Daoy (cell line): ENCODE data around the gene RAB26. TPM values are rescaled to one million over a fixed set of nuclear protein-coding genes. Genes with fewer than 3 reads are reported as not detected.
"Not testable (repeated sequence)": the region's sequence is repeated elsewhere in the genome, so short reads cannot be mapped to it uniquely, and the experiment has no call there.

Source experiments
- DNase-seq: peaks from one replicate; pipeline ENCODE4 v3.0.0-alpha.2; 2015; ENCODE audit warnings: low read depth
- total RNA-seq: library from RNA; depleted of rRNA; stranded (reverse); fragments of >200 nt; shearing (Covaris generic); gene quantifications from 2 replicates; pipeline ENCODE4 v1.2.3, GENCODE V29; 2014

RAB26 gene
- total RNA-seq, 1 experiment from 2014 or later: 0.11 TPM

DNA sequence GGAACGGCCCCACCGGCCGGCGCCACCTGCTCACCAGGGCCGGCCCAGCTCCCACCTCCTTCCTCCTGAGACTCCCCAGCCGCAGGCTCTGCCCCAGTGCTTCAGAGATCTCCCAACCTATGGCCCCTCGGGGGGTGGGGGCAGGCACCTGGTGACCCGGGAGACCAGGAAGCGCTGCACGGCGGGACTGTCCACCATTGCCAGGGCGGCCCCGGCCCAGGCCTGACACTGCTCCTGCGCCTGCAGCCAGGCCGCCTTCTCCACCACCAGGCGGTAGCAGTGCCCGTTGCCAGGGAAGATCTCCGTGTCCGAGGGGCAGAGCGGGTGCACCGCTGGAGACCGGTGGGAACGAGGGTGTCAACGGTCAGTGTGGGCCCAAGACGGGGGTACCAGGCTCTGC is 31.1 kb upstream of the RAB26 start:
- not testable (repeated sequence) for DNase-seq

DNA sequence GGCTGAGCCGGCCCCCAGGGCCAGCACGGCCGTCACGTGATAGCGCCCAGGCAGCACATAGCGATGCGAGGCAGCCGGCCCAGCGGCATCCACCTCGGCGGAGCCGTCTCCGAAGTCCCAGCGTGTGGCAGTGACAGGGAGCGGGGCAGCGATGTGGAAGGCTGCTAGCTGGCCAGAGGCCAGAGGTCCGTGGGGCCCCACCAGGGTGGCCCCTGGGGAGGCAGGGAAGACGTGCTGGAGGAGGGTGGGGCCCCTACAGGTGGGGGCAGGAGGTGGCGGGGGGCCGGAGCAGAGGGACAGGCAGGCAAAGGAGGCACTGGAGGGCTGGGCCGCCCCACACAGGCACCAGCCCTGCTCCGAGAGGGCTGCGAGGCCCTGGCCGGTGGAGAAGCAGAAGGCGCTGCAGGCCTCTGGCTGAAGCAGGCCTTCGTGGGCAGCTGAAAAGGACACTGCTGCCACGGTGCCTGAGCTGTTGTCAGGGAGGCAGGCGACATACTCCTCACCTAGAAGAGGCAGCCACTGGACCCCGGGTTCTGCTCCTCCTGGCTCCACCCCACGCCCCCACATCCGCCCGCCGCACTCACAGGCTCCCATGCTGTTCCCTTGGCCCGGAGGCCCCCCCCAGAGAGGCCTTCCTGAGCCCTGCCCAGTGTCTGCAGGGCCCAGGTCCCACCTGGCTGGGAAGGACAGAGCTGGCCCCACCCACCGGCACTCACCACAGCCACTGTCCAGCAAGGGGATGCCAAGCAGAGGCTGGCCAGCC is 30.3 kb upstream of the RAB26 start:
- DNase-seq: not testable (repeated sequence)

DNA sequence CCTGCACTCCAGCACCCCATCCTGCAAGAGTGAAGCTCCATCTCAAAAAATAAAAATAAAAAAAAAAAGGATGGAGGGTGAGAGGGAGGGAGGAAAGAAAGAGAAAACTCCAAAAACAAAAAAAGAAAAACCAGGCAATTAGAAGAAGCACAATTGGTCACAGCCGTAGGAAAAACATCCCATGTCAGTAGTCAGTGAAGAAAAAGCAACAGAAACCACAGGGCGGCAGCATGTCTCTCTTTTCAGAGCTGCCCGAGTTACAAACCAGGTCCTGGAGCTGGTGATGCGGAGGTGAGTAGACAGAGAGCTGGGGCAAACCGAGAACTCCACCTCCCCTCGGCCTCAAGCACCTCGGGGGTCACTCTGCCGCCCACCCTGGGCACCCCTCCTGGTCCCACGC is 27.1 kb upstream of the RAB26 start:
- DNase-seq: peak; percentile 72

DNA sequence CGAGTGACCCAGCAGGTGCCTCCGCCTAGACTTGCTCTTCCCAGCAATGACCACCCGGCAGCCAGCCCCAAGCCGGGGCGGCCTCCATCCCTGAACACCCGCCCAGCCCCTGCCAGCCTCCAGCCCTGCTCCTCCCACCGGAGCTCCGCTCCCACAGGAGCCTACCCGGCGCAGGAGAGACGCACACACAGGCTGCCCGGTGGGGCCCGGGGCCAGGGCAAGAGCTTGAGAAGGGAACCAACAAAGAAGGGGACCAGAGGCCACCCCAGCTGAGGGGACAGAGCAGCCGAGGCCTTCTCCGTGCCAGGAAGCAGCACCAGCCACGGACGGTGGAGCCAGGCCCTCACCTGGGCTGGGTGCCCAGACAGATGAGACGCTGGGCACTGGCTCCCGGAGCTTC is 26.6 kb upstream of the RAB26 start:
- DNase-seq: no peak

DNA sequence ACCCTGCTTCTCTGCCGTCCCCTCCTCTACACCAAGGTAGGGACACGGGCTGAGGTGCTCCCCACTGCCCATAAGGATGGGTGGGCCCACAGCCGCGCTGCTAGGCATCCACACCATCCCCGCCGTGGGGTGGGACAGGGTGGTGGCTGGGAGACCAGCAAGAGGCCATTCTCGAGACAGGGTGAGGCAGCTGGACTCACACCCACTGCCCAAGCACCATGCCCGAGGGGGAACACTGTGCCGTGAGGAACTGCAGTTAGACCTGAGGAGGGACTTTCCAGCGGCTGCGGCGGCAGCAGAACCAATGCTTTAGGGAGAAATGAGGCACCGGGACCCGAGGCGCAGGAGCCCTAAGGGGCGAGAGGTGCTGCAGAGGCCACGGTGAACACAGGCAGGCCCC is 26.0 kb upstream of the RAB26 start:
- DNase-seq: no peak

DNA sequence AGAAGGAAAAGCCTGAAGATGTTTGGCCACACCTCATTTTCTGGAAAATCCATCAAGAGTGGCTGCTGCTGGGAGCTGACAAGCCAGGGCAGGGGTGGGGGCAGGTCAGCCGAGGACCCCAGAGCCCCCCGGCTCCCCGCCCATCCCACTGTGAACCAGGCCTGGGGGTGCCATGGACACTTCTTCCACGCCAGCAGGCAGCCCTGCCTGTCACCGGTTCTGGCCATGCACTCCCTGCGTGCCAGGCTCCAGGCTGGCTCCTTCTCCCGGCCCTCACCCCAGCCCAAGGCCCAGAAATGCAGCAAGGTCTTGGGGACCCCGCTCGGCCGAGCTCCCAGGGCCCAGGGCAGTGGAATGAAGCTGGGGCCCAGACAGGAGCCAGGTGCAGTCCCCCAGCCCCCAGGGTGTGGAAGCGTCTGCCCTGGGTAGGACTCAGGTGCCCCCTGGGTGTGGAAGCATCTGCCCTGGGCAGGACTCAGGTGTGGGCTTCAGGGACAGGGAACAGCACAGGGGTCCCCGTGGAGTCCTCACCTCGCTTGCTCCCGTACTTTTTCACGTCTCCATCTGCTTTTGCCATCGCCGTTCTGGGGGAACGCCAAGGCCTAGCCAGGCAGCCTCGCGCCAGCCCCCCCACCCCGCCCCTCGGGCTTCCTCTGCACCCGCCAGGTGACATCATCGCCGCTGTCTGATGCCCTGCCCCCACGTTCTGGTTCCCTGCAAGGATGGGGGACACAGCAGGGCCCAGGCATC is 25.3 kb upstream of the RAB26 start:
- DNase-seq: not testable (repeated sequence)

DNA sequence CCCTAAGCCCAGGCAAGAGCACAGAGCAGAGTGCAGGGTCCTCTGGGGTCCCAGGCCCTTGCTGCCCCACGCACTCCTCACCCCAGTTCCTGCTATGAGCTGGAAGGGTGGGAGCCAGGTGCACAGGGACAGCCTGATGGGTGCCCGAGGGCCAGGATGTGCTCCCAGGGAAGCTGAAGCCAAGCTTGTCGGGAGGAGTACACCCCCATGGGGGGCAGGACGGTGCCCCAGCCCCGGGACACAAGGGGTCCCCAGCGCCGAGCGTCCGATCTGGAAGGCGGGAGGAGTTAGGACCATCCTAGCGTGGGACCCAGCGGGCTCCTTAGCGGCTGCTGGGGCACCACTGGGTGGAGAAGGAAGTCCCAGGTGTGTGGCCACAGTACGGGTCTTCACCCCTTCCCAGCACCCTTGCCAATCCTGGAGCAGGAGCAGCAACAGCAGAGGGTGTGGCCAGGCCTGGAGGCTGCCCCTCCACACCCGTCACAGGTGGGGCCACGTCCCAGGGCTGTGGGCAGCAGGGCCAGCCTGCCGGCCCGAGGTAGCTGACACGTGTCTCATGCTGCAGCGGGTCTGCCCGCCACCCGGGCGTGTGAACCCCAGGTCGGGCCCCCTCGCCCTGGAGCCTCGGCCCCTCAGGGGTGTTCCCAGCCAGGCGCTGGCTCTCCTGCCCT is 24.6 kb upstream of the RAB26 start:
- not testable (repeated sequence) for DNase-seq

DNA sequence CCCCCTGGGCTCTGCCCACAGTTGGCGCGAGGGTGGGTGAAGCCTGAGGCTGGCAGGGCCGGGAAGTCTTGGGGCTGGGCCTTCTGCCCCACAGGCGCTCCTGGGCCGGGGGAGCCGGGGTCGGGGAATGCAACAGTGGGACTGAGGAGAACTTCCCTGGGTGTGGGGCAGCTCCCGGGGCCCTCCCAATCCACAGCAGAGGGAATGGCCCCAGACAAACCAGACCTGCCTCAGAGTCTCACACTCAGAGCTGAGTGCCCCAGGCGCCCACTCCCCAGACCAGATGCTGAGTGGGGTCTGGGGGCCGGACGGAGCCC is 24.1 kb upstream of the RAB26 start:
- DNase-seq: not testable (repeated sequence)

DNA sequence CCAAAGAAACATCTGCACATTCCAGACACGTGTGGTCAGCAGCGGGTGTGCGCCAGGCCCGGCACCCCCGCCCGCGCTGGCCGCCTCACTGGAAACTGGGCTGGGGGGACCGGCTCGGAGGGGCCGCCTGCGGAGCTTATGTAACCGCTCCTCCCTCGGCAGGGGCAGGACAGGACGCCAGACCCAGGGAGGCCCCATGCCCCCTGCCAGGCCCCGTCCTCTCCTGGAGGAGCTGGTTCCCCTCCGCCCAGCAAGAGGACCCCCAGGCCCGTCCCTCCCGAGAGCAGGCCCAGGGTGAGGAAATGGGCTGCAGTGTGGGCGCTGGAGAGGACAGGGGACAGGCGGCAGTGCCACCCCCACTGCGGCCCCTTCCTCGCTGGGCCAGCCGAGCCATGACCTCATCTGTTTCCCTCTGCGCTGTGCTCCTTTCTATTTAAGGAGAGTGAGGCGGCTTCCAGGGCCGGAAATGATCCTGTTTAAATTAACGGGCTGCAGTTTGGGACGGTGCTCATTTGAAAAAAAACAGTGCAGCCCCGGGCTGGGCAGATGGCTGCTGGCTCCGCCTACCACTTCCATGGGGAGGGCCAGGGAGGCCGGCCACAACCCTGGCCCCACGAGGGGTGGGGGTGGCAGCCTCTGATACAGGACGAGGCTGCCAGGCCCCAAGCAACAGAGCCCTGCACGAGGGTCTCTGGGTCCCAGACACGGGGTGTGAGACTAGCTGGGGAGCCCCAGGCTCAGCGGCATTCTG is 23.6 kb upstream of the RAB26 start:
- DNase-seq: peak; percentile 80

DNA sequence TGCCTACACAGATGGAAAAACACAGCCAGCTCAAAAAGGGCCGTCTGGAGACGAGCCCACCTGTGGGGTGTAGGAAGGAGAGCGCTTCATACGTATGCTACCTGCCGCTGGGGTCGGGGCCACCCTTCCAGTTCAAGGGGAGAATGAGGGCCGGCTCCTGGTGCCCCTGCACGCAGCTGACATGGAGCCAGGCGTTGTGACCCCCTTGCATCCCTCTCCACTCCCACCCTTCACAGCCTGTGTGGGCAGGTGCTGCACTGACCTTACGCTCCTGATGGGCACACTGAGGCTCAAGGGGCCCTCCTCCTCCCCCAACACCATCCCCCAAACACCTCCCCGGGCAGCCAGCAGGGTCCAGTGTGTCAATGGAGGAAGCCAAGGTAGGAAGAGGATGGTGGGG is 22.8 kb upstream of the RAB26 start:
- not testable (repeated sequence) for DNase-seq

DNA sequence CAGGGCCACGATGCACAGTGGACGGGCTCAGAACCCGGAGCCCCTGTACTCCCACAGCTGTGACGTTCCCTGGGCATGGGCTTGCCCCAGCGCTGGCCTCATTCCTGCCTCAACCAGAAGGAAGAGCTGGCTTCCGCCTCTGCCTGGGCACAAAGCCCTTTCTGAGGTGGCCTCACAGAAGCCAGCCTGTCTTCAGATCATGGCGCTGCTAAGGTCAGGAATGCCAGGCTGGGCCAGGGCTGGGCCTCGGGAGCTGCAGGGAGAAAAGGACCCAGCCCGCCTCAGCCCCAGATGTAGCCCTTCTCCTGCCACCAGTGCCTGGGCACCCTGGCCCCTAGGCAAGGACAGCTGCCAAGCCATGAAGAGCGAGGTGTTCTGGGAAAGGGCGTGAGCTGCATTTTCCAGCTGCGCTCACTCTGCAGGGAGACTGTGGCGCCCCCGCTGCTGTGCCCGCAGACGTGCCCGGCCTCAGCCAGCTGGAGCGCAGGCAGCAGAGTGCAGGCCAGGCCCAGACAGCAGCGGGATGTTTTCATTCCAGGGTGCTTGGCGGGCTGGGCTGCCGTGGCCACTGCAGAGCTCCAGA is 22.2 kb upstream of the RAB26 start:
- not testable (repeated sequence) for DNase-seq

DNA sequence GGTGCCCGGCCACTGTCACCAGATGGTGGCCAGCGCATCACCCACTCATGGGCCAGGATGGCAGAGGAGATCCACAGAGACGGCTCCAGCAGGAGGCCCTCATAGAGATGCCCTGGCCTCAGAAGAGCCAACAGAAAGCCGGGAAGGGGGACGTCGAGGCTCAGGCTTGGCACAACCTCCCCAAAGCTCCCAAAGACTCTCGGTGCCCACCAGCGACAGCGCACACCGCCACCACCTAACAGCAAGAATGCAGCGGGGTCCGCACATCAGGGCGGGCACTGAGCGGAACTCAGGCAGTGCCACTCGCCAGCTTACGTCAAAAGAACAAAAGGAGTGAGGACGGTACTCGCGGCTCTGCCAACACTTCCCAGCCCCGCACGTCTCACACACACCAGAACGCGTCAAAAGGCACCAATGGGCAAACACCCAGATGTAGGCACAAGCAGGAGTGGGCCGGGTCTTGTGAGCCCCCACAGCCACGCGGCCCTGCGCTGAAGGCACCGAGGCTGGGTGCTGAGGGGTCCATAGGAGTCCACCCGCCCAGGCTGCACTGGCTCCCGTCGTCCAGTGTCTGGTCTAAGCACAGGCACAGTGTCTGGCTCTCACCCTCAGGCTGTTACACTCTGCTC is 21.4 kb upstream of the RAB26 start:
- not testable (repeated sequence) for DNase-seq

DNA sequence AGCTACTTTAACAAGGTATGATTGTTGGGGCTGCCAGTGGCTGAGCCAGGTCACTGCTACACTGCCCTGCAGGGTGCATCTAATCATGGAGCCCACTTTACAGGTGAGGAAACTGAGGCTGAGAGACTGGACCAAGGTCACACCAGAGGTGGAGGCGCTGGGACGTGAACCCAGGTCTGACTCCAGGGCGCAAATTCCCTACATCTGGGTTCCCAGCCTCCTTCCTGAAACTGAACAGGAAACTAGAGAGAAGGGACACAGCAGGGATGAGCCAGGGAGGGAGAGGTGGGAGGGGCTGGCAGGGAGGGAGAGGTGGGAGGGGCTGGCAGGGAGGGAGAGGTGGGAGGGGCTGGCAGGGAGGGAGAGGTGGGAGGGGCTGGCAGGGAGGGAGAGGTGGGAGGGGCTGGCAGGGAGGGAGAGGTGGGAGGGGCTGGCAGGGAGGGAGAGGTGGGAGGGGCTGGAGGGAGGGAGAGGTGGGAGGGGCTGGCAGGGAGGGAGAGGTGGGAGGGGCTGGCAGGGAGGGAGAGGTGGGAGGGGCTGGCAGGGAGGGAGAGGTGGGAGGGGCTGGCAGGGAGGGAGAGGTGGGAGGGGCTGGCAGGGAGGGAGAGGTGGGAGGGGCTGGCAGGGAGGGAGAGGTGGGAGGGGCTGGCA is 20.7 kb upstream of the RAB26 start:
- peak; percentile 49 for DNase-seq

DNA sequence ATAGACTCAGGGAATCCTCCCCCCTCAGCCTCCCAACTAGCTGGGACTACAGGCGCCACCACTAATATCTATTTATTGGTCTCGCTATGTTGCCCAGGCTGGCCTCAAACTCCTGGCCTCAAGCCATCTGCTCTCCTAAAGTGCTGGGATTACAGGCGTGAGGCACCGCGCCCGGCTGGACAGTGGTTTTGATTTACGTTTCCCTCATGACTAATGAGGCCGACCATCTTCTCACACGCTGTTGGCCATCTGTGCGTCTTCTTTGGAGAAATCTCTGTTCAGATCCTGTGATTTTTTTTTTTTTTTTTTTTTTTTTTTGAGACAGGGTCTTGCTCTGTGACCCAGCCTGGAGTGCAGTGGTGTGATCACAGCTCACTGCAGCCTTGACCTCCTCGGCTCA is 19.2 kb upstream of the RAB26 start:
- not testable (repeated sequence) for DNase-seq

DNA sequence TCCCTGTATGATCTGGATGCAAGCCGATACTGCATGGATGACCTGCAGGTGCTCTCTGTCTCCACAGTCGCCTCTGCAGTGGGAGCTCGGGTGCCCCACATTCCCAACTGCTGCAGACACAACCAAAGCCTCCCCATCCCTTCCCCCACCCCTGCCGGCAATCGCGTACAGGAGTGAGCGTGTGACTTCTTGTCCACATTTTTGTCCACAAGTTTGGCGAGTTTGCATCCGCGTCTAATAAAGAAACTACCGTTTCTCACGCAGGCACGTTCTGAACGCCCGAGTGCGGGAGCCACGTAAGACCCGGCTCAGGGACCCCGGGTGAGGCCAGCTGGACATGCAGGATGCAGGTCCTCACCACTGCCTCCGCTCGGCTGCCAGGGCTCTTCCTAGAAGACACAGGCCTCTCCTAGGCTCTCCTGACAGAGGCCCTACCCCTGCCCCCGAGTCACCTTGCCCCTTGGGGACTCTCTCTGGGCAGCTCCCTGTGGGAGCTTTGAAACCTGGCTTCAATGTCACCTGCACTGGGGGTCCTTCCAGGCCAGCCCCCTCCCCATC is 18.5 kb upstream of the RAB26 start:
- not testable (repeated sequence) for DNase-seq

DNA sequence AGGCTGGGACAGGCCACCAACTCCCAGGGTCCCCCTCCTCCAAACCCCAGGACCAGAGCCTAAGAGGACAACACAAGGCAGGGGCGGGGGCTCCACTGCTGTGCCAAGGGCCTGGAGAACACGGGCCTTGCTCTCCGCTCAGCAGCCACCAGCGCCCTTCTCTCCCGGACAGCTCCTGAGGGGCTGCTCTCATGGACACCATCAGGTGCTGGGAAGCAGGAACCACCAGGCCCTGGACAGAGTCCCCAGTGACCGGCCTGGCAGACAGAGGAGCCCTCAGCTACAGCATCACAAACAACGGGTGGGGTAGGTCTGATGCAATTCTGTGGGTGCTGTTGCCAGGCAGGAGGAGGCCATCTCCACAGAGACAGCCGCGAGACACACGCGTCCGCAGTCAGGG is 14.6 kb upstream of the RAB26 start:
- not testable (repeated sequence) for DNase-seq

DNA sequence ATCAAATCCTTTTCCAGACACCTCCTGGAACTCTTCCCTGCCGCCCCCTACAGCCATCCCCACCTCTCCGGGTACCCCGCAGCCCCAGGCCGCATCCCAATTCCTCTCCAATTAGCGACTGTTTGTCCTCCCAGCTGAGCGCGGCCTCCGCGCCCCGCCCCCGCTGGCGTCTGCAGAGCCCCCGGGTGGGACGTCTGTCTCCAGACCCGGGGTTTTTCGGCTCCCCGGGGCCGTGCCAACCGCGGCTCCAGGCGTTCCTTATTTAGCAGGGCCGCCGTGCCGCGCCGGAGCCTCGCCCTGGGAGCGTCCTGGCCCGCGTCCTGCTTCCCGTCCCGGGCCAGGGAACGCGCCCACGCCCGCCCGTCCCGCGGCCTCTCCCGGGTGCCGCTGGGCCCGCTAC is 13.4 kb upstream of the RAB26 start:
- not testable (repeated sequence) for DNase-seq

DNA sequence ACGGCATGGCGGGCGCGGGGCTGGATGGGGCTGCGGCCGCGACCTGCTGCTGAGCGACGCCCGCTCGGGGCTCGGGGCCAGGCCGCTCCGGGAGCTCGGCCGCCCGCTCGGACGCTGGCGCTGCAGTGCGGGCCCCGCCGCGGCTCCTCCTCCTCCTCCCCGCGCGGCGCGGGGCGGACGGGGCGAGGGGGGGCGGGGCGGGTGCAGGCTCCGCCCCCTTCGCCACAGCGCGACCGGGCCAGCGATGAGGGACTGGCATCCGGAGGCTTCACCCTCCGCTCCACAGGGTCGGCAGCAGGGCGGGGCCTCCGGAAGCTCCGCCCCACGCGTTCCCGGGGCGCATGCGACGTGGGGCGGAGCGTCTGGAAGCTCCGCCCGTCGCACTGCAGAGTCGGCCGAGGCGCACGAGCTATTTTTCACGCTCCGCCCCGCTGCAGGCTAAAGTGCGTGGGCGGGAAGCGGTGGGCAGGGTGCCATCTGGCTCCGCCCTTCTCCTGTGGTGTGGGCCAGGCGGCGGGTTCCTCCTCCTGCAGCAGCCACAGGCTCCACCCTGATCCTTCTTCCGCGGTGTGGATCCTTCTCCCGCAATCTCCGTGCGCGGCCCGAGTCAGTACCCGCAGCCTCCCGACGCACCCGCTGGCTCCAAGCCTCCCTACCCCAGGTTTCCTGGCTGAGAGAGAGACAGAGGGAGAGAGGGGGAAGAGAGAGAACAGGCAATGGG is 12.5 kb upstream of the RAB26 start, which contains the start of gene PKD1:
Gene PKD1, minus strand, starts transcription at position 129 of the 721 bp plus-strand sequence. CDS start 209 bp downstream, outside the sequence.
- DNase-seq: peak; percentile 86
